Omental fat pad (tissue), 4 donors: ENCODE measurements around the gene TBC1D14. TPM values are rescaled to one million over a fixed set of nuclear protein-coding genes. Genes with fewer than 3 reads are reported as not detected.

ENCODE experiments used
- ATAC-seq: fragments of 150-250 bp; one replicate; pipeline ENCODE4 v1.9.1; 2016; ENCODE audit warnings: mild to moderate bottlenecking, moderate library complexity; ENCODE audit not compliant: low FRiP score
- DNase-seq: peaks from one replicate; pipeline ENCODE4 v3.0.0-alpha.2; 2019; ENCODE audit warnings: low spot score
- total RNA-seq, 4 donors: library from RNA; depleted of rRNA; stranded (reverse); fragments of >200 nt; gene quantifications; one replicate each; pipeline ENCODE4 v1.1.0, GENCODE V29; 2016
- TF ChIP-seq, protein P1 (sequence below), 3 donors: fragments of 450-650 bp; IDR thresholded peaks; one replicate each; pipeline ENCODE4 v1.5.1; 2016 to 2017; ENCODE audit warnings: antibody characterized with exemption in 3 of 3, mild to moderate bottlenecking in 3 of 3, moderate library complexity in 2 of 3

TBC1D14 gene
- total RNA-seq, 4 donors from 2014 or later: 38.0 to 58.2 (median 56.8) TPM

DNA sequence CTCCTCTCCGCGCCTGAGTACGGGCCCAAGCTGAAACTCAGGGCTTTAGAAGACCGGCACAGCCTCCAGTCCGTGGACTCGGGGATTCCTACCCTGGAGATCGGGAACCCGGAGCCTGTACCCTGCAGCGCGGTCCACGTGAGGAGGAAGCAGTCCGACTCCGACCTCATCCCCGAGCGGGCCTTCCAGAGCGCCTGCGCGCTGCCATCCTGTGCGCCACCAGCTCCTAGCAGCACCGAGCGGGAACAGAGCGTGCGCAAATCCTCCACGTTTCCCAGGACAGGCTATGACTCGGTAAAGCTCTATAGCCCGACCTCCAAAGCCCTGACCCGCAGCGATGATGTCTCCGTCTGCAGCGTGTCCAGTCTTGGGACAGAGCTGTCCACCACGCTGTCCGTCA lies 13.9 kb downstream of the TBC1D14 start:
- DNase-seq: no peak
- TF ChIP-seq, protein P1, sequence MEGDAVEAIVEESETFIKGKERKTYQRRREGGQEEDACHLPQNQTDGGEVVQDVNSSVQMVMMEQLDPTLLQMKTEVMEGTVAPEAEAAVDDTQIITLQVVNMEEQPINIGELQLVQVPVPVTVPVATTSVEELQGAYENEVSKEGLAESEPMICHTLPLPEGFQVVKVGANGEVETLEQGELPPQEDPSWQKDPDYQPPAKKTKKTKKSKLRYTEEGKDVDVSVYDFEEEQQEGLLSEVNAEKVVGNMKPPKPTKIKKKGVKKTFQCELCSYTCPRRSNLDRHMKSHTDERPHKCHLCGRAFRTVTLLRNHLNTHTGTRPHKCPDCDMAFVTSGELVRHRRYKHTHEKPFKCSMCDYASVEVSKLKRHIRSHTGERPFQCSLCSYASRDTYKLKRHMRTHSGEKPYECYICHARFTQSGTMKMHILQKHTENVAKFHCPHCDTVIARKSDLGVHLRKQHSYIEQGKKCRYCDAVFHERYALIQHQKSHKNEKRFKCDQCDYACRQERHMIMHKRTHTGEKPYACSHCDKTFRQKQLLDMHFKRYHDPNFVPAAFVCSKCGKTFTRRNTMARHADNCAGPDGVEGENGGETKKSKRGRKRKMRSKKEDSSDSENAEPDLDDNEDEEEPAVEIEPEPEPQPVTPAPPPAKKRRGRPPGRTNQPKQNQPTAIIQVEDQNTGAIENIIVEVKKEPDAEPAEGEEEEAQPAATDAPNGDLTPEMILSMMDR (IDR thresholded peaks at IDR 0.05): no peak
- no peak for ATAC-seq

DNA sequence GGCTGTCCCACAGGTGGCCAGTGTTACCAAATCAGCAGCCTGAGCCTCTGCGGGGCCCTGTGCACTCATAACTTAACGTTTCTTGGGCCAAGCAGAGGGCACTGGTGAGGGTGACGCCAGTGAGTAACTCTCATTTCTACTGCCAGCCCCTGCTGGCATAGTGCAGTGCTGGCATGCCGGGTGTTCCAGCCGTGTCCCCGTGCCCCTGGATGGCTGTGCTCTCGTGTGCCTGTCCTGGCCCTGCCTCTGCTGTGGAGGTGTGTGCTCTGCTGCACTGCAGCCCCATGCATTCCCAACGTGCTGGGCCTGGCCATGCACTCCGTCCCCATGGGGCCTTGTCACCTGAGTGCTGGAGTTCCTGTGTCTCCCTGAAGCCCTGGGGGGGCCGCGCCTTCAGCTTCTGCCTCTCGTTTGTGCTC lies 14.7 kb downstream of the TBC1D14 start:
- peak; percentile 6 for ATAC-seq
- TF ChIP-seq, protein P1 (IDR thresholded peaks at IDR 0.05): no peak
- DNase-seq: no peak

DNA sequence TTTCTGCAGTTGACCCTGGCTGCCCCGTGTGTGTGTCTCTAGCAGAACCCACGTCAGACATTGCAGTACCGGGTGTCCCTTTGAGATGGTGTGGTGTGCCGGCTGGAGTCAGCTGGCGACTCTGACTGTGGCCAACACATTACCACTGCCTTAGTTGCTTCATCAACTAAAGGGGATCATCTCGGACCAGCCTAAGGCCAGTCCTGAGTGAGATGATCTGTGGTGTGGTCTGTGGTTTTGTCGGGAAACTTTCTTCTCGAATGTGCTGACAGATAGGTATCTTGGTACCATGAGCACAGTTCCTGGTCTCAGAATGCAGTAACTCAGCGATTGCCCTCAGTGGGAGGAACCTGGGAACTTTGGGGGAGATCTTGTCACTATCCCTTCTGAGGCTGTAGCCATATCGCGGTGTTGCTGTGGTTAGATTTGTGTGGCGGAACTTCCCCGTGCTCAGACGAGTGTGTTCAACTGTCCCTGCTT lies 15.8 kb downstream of the TBC1D14 start:
- ATAC-seq (no peak), DNase-seq (no peak)
- TF ChIP-seq, protein P1 (IDR thresholded peaks at IDR 0.05): no peak

DNA sequence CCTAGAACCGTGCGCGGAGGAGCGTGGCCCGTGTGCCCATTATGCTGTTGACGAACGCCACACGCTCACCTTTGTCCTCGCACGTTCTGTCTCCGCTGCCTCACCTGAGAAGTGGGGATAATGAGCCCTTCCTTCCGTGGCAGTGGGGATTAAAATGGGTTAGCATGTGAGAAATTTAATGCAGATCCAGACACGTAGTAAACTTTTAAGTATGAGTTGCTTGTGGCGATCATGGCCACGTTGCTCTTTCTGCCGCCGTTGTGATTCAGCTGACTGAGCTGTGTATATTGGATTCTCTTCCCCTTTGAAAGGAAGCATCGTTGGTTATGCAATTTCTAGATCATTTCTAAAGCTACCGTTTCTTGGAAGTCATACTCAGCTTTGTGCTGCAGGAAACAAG lies 16.5 kb downstream of the TBC1D14 start:
- TF ChIP-seq, protein P1 (IDR thresholded peaks at IDR 0.05): no peak
- DNase-seq (no peak), ATAC-seq (no peak)

DNA sequence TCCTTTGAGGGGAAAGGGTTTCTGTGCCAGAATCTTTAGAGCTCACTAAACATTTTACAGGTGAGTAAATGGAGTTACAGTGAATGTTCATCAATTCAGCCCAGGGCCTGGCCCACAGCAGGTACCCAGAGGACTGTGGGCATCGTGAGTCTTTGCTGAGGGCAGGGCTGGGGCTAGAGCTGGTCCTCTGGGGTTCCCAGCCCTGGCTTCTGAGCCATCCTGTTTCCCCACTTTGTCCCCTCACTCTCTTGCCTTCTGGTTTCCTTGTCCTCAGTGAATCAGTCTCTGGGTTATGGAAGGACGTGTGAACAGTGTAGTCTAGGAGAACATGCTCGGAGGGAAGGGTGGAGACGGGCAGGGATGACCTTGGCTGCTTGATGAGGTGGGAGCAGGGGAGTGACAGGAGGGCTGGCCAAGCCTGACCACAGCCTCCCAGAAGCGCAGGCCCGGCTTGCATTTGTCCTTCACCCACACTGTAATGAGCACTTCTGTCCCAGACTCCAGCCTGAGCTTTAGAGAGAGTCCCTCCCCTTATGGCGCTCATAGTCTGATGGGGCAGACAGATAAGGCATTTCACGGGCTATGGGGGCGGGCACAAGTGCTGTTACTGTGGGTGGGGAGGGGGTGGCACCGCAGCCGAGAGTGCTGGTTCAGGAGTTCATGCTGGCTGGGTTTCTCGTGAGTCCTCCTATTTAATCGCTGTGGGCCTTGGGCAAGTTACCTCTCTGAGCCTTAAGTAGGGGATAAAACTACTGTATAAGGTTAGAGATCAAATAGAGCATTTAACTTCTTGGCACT lies 17.3 kb downstream of the TBC1D14 start:
- peak; percentile 52 for ATAC-seq
- DNase-seq: no peak
- TF ChIP-seq, protein P1 (IDR thresholded peaks at IDR 0.05): no peak

DNA sequence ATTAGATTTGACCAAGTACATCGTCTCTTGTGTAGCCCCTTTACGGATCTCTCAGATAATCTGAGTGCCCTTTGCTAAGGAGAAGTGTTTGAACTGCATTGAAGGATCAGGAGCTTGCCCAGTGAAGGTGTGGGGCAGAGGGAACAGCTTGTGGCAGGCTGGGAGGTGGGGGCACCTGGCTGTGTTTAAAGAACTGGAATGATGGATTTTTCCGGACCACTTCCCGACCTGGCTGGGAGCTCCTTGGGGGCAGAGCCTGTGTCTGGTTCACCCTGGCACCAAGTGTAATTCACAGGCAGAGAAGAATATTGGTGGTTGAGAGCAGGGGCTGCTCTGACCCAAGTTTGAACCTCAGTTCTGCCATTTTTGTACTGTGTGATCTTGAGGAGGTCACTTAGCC lies 18.5 kb downstream of the TBC1D14 start:
- TF ChIP-seq, protein P1 (IDR thresholded peaks at IDR 0.05): no peak
- no peak for ATAC-seq
- DNase-seq: no peak

DNA sequence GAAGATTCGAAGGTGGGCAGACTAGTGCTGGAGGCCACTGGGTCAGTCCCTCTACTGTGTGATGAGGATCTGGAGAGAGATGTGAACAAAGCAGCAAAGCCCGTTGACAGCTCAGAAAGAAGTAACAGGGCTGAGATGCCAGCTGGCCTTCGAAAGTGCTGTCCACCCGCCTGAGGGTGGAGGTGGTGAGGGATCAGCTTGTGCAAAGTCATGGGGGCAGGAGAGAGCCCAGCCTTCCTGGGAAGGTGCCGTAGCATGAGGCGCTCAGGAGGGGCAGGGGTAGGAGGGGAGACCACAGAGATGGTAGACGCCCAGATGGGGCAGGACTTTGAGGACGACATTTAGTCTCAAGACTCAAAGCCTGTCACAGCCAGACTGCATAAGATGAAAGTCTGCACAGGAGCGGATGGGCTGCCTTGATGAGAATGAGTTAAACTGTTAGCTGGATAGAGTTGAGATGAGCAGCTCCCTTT lies 19.7 kb downstream of the TBC1D14 start:
- TF ChIP-seq, protein P1 (IDR thresholded peaks at IDR 0.05): no peak
- no peak for DNase-seq

More for the DNA sequence above, 19.7 kb downstream of the TBC1D14 start:
- no peak for ATAC-seq
